ENCODE measurements around the gene ERMP1.
"Not testable (repeated sequence)": the region's sequence is repeated elsewhere in the genome, so short reads cannot be mapped to it uniquely, and the experiment has no call there.

Gene ERMP1

GRCh38 chr9:5783420-5783819 is 49.5 kb downstream of the ERMP1 start:
- DNase-seq (ENCODE audit: low read depth), result not testable (repeated sequence)

GRCh38 chr9:5779705-5780218 is 53.2 kb downstream of the ERMP1 start:
- not testable (repeated sequence) for DNase-seq (ENCODE audit: low read depth)

GRCh38 chr9:5778805-5779204 is 54.1 kb downstream of the ERMP1 start:
- DNase-seq (ENCODE audit: low read depth), result no peak

DNA sequence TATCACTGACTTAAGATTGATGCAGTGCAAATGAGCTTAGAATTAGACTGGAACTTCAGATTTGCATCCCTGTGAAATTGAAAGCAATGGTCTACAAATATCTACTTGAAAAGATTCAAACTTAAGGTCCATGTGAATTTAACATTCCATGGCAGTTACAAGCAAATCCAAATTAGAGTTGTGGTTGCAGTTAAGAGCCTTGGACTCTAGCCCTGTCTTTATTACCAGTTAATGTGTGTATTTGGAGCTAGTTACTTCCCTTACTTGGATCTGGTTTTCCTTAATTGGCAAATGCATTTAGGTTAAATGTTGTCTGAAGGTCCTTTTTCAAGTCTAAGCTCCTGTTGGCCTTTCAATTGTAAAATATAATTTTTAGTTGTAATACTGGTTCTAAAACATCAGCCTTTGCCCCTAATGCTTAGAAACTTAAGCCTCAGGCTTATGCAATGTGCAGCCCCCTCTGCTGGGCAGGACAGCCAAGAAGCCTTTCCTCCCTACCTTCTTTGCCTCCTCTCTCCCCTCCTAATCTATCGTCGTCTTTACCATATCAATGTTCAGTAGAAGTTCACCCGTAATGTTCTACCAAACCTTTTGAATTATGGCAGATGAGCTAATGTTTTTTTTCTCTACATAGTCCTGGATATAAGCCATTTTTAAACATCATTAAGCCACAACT is 59.5 kb downstream of the ERMP1 start:
- DNase-seq (ENCODE audit: low read depth), result no peak

- no peak for DNase-seq (ENCODE audit: low read depth)
These were observed 64.7 kb downstream of the ERMP1 start for GRCh38 chr9:5767968-5768932.

DNA sequence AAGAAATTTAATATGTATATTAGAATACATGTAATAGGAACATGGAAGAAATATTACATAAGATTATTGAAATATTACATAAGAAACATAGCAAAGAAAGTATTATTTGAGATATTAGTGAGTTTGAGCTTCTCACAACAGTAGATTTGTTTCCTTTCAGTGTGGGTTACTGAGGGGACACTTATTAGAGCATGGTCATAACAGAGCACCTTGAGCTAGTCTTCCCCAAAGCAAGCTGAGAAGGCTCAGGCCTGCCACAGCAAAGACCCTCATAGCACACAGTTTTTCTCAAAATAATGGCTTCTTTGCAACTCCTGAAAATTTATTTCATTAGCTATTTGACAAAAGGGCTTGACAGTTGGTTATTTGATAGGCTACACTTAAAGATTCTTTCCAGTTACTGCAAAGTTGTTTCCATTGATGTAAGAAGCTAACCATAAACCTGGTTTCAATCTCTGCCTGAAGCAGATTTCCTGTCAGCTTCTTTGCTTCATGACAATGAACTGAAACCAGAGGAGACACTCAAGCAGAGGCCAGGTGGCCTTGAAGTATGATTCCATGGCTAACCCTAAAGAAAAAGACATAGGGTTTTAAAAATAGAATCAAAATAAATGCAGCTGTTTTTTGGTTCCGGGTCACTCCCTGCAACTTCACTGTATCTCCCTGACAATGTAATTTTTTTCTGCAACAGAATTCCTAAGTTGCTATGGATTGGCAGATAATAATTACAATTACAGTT is 68.6 kb downstream of the ERMP1 start:
- DNase-seq (ENCODE audit: low read depth), result no peak

GRCh38 chr9:5762421-5762820 is 70.5 kb downstream of the ERMP1 start:
- DNase-seq (ENCODE audit: low read depth), result no peak

- no peak for DNase-seq (ENCODE audit: low read depth)
These were observed 72.6 kb downstream of the ERMP1 start for GRCh38 chr9:5760338-5760737.

- DNase-seq (ENCODE audit: low read depth), result no peak
These were observed 76.3 kb downstream of the ERMP1 start for GRCh38 chr9:5756633-5757032.

DNA sequence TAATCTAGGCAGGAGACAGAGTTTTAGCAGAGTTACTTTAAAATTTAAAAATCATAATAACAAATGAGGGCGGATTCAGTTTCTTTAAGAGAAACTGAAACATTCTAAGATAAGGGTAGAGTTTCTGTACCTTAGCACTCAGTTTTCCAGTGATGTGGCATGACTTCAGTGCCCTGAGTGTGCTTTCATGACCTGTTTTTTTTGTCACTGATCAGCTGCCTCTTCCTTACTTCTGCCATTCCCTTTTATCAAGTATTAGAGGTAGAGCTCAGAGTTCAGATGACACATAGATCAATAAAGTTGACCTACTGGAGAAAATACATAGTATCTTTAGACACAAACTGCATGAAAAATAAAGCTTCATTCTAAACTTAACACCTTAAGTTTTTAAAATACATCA is 82.3 kb downstream of the ERMP1 start:
- no peak for DNase-seq (ENCODE audit: low read depth)

DNA sequence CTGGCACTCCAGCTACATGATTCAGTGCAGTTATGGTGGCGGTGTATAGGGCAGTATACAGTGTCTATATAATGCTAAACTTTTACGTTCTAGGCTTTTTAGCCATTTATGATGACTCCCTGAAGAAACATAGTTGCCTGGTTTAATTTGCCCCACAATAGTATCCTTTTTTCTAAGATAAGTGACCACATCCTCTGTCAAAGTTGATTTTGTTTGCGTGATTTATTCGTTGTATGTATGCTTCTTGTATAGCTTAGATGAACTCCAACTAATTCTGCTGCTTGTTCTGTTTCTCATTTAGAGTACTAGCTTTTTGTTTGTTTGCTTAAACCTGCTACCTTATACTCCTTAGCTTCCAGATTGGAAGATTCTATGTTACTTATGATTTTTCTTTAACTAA is 83.6 kb downstream of the ERMP1 start:
- no peak for DNase-seq (ENCODE audit: low read depth)

GRCh38 chr9:5748438-5748837 is 84.5 kb downstream of the ERMP1 start:
- DNase-seq (ENCODE audit: low read depth), result no peak

GRCh38 chr9:5743109-5743508 is 89.8 kb downstream of the ERMP1 start:
- DNase-seq (ENCODE audit: low read depth), result no peak

DNA sequence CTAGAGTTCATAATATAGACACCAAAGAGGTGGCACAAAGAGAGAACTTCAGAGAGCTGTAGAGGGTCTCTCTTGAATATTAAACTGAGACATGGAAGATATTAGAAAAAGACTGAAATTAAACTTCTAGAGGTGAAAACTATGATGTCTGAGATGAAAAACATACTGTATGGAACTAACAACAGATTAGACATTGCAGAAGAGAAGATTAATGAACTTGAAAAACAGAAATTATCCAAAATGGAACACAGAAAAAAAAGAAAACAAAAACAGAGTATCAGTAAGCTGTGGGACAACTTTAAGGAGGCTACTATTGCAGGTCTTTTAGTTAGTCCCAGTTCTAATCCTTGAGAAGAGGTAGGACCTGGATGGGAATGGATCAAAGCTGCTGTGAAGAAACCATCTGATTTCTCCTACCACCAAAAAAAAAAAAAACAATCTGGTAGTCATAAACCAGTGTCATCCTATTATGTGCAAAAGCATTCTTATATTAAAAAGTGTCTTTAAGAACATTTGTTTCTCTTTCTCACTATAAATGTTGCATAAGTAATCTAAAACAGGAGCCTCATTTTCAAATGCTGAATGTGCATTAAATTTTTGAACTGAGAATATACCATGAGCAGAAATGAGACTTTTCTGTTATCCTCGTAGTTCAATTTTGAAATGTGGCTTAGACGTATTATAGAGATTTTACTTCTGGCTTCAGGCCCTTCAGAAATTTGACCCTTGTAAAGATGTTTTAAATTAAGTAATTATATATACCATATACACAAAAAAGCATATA is 96.2 kb downstream of the ERMP1 start:
- DNase-seq (ENCODE audit: low read depth), result no peak

GRCh38 chr9:5735072-5735471 is 97.8 kb downstream of the ERMP1 start:
- DNase-seq (ENCODE audit: low read depth), result no peak

All from stromal cell of bone marrow (primary cell).